K562 (cell line): ENCODE measurements around the gene HTRA3. TPM values are rescaled to one million over a fixed set of nuclear protein-coding genes. Genes with fewer than 3 reads are reported as not detected.

ENCODE experiments used
- HOMEZ ChIP-seq: fragments of 250-450 bp; sonication (Bioruptor Pico); IDR thresholded peaks from 2 replicates; pipeline ENCODE4 v1.4.0; 2020; ENCODE audit warnings: mild to moderate bottlenecking, moderate library complexity
- IFI16 ChIP-seq: fragments of 250-450 bp; sonication (Bioruptor Pico); IDR thresholded peaks from 2 replicates; pipeline ENCODE4 v2.1.2; 2022; ENCODE audit warnings: mild to moderate bottlenecking, inconsistent platforms
- ILK ChIP-seq: fragments of 450-650 bp; IDR thresholded peaks from 2 replicates; pipeline ENCODE4 v1.6.1; 2016; ENCODE audit warnings: missing genetic modification characterization, low read depth, mild to moderate bottlenecking, missing compliant biosample characterization, moderate library complexity, borderline replicate concordance
- MAFK ChIP-seq: IDR thresholded peaks from 2 replicates; pipeline ENCODE4 v1.6.1; 2011; ENCODE audit warnings: low read length, improper control_type of control experiment
- RNF219 ChIP-seq: fragments of 250-450 bp; sonication (Bioruptor Pico); IDR thresholded peaks from 2 replicates; pipeline ENCODE4 v1.5.0; 2022; ENCODE audit warnings: mild to moderate bottlenecking
- TAL1 ChIP-seq: fragments of 450-650 bp; IDR thresholded peaks from 2 replicates; pipeline ENCODE4 v1.6.1; 2016; ENCODE audit warnings: mild to moderate bottlenecking
- ZKSCAN3 ChIP-seq: fragments of 250-450 bp; sonication (Bioruptor Pico); IDR thresholded peaks from 2 replicates; pipeline ENCODE4 v1.4.0; 2020
- ZNF174 ChIP-seq: fragments of 250-450 bp; sonication (Bioruptor Pico); IDR thresholded peaks from 2 replicates; pipeline ENCODE4 v1.4.0; 2020; ENCODE audit warnings: mild to moderate bottlenecking
- polyA plus RNA-seq, 8 experiments: library from polyadenylated mRNA; depleted of rRNA in 4 of 8; stranded (reverse) in 5 of 8; unstranded in 3 of 8; fragments of >200 nt; fragmentation: Nextera tagmentation in 2 of 8; fragmentation: Illumina TruSeq in 1 of 8; extraction: Ambion mirVana in 2 of 8; extraction: Trizol in 1 of 8; gene quantifications; 2 replicates each; pipeline versions ENCODE4 v1.2.1 to v1.2.3, GENCODE V29; 2011 to 2014; ENCODE audit warnings: inconsistent platforms in 1 of 8, missing spikeins in 1 of 8
- total RNA-seq, 7 experiments: library from RNA; depleted of rRNA in 6 of 7; stranded (reverse); fragments of >200 nt in 6 of 7; fragmentation: Illumina TruSeq in 2 of 7; extraction: Trizol in 2 of 7; gene quantifications; 2 replicates each; pipeline versions ENCODE4 v1.2.1 to v1.2.3, GENCODE V29; 2011 to 2021; ENCODE audit warnings: low replicate concordance in 1 of 7
- TF ChIP-seq, protein P1 (sequence below): fragments of 450-650 bp; IDR thresholded peaks from 2 replicates; pipeline ENCODE4 v1.6.1; 2016; ENCODE audit warnings: low read depth, mild to moderate bottlenecking, moderate library complexity
- TF ChIP-seq, protein P2 (sequence below): fragments of 200-600 bp; sonication (generic); IDR thresholded peaks from one replicate; pipeline ENCODE4 v1.6.1; 2012; ENCODE audit warnings: mild to moderate bottlenecking, low read depth, low read length, inconsistent platforms

The HTRA3 gene
- total and polyA plus RNA-seq, 9 of the 15 experiments (the other 6 are each of a cell fraction or from before 2014, with no cell fraction given) = 0.04 TPM; not detected in 8

DNA sequence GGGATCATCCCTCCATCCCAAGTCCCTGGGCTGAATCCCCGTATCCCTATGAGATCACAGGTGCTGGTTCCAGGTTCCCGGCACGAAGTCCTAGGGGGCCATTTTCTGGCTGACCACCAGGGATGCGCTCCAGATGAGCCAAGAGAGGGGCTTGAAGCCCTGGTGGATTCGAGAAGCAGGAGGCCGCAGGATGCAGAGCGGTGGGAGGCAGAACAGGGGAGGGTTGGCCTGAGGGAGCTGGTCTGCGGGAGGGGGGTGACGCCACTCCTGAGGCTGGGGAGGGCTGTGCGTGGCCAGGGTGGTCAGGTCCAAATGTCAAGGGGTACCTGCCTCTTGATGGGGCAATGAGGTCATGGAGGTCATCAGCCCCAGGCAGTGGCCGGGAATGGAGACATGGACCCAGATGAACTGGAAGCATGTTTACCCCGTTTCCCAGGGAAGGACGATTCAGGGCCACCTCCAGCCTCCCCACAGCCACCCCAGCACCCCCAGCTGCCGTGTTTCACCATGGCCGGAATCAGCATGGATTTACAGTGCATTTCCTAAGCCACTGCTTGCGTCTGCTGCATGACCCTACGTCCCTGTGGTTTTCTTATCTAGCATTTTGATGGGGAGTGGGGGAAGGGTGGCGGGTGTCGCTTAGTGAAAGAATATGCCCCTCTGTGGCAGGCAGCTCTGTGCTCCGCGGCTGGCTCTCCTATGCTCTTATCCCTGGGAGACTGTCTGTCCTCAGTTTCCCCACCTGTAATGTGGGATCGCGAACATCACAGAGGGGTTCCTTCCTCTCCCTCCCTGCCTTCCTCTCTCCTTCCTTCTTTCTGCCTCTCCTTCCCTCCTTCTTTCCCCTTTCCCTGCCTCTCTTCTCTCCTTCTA lies 17.0 kb upstream of the HTRA3 start (continued):
- TF ChIP-seq ZKSCAN3 (CRISPR knock-in tag) = no peak
- no peak for TF ChIP-seq ILK (tag)
- TF ChIP-seq IFI16 (CRISPR knock-in tag) = no peak
- TF ChIP-seq RNF219 = no peak
- TF ChIP-seq TAL1 = peak; percentile 76
- TF ChIP-seq MAFK = no peak
- no peak for TF ChIP-seq ZNF174
- TF ChIP-seq, protein P1, sequence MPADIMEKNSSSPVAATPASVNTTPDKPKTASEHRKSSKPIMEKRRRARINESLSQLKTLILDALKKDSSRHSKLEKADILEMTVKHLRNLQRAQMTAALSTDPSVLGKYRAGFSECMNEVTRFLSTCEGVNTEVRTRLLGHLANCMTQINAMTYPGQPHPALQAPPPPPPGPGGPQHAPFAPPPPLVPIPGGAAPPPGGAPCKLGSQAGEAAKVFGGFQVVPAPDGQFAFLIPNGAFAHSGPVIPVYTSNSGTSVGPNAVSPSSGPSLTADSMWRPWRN = peak; percentile 96
- TF ChIP-seq, protein P2, sequence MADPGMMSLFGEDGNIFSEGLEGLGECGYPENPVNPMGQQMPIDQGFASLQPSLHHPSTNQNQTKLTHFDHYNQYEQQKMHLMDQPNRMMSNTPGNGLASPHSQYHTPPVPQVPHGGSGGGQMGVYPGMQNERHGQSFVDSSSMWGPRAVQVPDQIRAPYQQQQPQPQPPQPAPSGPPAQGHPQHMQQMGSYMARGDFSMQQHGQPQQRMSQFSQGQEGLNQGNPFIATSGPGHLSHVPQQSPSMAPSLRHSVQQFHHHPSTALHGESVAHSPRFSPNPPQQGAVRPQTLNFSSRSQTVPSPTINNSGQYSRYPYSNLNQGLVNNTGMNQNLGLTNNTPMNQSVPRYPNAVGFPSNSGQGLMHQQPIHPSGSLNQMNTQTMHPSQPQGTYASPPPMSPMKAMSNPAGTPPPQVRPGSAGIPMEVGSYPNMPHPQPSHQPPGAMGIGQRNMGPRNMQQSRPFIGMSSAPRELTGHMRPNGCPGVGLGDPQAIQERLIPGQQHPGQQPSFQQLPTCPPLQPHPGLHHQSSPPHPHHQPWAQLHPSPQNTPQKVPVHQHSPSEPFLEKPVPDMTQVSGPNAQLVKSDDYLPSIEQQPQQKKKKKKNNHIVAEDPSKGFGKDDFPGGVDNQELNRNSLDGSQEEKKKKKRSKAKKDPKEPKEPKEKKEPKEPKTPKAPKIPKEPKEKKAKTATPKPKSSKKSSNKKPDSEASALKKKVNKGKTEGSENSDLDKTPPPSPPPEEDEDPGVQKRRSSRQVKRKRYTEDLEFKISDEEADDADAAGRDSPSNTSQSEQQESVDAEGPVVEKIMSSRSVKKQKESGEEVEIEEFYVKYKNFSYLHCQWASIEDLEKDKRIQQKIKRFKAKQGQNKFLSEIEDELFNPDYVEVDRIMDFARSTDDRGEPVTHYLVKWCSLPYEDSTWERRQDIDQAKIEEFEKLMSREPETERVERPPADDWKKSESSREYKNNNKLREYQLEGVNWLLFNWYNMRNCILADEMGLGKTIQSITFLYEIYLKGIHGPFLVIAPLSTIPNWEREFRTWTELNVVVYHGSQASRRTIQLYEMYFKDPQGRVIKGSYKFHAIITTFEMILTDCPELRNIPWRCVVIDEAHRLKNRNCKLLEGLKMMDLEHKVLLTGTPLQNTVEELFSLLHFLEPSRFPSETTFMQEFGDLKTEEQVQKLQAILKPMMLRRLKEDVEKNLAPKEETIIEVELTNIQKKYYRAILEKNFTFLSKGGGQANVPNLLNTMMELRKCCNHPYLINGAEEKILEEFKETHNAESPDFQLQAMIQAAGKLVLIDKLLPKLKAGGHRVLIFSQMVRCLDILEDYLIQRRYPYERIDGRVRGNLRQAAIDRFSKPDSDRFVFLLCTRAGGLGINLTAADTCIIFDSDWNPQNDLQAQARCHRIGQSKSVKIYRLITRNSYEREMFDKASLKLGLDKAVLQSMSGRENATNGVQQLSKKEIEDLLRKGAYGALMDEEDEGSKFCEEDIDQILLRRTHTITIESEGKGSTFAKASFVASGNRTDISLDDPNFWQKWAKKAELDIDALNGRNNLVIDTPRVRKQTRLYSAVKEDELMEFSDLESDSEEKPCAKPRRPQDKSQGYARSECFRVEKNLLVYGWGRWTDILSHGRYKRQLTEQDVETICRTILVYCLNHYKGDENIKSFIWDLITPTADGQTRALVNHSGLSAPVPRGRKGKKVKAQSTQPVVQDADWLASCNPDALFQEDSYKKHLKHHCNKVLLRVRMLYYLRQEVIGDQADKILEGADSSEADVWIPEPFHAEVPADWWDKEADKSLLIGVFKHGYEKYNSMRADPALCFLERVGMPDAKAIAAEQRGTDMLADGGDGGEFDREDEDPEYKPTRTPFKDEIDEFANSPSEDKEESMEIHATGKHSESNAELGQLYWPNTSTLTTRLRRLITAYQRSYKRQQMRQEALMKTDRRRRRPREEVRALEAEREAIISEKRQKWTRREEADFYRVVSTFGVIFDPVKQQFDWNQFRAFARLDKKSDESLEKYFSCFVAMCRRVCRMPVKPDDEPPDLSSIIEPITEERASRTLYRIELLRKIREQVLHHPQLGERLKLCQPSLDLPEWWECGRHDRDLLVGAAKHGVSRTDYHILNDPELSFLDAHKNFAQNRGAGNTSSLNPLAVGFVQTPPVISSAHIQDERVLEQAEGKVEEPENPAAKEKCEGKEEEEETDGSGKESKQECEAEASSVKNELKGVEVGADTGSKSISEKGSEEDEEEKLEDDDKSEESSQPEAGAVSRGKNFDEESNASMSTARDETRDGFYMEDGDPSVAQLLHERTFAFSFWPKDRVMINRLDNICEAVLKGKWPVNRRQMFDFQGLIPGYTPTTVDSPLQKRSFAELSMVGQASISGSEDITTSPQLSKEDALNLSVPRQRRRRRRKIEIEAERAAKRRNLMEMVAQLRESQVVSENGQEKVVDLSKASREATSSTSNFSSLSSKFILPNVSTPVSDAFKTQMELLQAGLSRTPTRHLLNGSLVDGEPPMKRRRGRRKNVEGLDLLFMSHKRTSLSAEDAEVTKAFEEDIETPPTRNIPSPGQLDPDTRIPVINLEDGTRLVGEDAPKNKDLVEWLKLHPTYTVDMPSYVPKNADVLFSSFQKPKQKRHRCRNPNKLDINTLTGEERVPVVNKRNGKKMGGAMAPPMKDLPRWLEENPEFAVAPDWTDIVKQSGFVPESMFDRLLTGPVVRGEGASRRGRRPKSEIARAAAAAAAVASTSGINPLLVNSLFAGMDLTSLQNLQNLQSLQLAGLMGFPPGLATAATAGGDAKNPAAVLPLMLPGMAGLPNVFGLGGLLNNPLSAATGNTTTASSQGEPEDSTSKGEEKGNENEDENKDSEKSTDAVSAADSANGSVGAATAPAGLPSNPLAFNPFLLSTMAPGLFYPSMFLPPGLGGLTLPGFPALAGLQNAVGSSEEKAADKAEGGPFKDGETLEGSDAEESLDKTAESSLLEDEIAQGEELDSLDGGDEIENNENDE = no peak
- no peak for TF ChIP-seq HOMEZ (CRISPR knock-in tag)
